ENCODE results near the gene SPSB1. TPM values are rescaled to one million over a fixed set of nuclear protein-coding genes. Genes with fewer than 3 reads are reported as not detected.

SPSB1 gene
- polyA plus RNA-seq, 1 donor (not counting 4 experiments of a cell fraction or from before 2014, with no cell fraction given), result 19.8 TPM

GRCh38 chr1:9289711-9290485 lies 2.8 kb upstream of the SPSB1 start:
- H3K27ac ChIP-seq (ENCODE audit: control insufficient read depth, insufficient read depth, low read length), result peak overlapping the region; percentile 43
- peaks cover 24% of the 10 kb centered on the region for H3K4me1 ChIP-seq (ENCODE audit: control insufficient read depth, extremely low read depth, insufficient read depth, low read length)
- FAIRE-seq (no peak), DNase-seq (ENCODE audit: low read depth, low spot score) (no peak)
- dilution Hi-C loops (cut with MboI; ENCODE audit: extremely low pct_ligation_motif_present, low sequenced_read_pairs), result no loop called here
- H3K4me3 ChIP-seq (ENCODE audit: control insufficient read depth in 2 of 3, extremely low read depth in 1 of 3, insufficient read depth in 2 of 3, low read depth in 1 of 3, low read length in 3 of 3), result no peak overlapping the region
- H2AFZ ChIP-seq (ENCODE audit: control insufficient read depth, low read length), result no peak overlapping the region
- H3K27me3 ChIP-seq (ENCODE audit: control insufficient read depth, extremely low read depth, insufficient read depth, low read length), result no peaks in the 10 kb centered on the region
- H3K79me2 ChIP-seq (ENCODE audit: control insufficient read depth, insufficient read depth, low read length), result peaks cover 10% of the 10 kb centered on the region
- no peaks in the 10 kb centered on the region for H4K20me1 ChIP-seq (ENCODE audit: control insufficient read depth, extremely low read depth, insufficient read depth, low read length)
- H3K9me3 ChIP-seq (ENCODE audit: control insufficient read depth, low read depth, low read length), result peaks cover 2% of the 10 kb centered on the region
- TF ChIP-seq, protein P1, sequence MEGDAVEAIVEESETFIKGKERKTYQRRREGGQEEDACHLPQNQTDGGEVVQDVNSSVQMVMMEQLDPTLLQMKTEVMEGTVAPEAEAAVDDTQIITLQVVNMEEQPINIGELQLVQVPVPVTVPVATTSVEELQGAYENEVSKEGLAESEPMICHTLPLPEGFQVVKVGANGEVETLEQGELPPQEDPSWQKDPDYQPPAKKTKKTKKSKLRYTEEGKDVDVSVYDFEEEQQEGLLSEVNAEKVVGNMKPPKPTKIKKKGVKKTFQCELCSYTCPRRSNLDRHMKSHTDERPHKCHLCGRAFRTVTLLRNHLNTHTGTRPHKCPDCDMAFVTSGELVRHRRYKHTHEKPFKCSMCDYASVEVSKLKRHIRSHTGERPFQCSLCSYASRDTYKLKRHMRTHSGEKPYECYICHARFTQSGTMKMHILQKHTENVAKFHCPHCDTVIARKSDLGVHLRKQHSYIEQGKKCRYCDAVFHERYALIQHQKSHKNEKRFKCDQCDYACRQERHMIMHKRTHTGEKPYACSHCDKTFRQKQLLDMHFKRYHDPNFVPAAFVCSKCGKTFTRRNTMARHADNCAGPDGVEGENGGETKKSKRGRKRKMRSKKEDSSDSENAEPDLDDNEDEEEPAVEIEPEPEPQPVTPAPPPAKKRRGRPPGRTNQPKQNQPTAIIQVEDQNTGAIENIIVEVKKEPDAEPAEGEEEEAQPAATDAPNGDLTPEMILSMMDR (optimal IDR thresholded peaks at IDR 0.05 in 1 of 3, IDR thresholded peaks at IDR 0.05 in 1 of 3, conservative IDR thresholded peaks at IDR 0.05 in 1 of 3; ENCODE audit: extremely low read depth in 1 of 3, insufficient read depth in 2 of 3, low read length in 3 of 3), result no peak
- no peak for TF ChIP-seq EZH2 (IDR thresholded peaks at IDR 0.05; ENCODE audit: low read length)
- no peaks in the 10 kb centered on the region for H3K36me3 ChIP-seq (ENCODE audit: control insufficient read depth in 2 of 2, extremely low read depth in 1 of 2, insufficient read depth in 2 of 2, low read length in 2 of 2)
- H3K9me1 ChIP-seq (ENCODE audit: control insufficient read depth, extremely low read depth, insufficient read depth, low read length), result peaks cover 3% of the 10 kb centered on the region
- H3K4me2 ChIP-seq (ENCODE audit: control insufficient read depth, extremely low read depth, insufficient read depth, low read depth, low read length), result peak overlapping the region; percentile 6
- H3K9ac ChIP-seq (ENCODE audit: control insufficient read depth, extremely low read depth, insufficient read depth, low read length), result no peak overlapping the region

- peaks cover 30% of the 10 kb centered on the region for H3K79me2 ChIP-seq (ENCODE audit: control insufficient read depth, insufficient read depth, low read length)
- peak overlapping the region; percentile 34 for H3K9ac ChIP-seq (ENCODE audit: control insufficient read depth, extremely low read depth, insufficient read depth, low read length)
- no peak for DNase-seq (ENCODE audit: low read depth, low spot score)
- peaks cover 3% of the 10 kb centered on the region for H3K9me1 ChIP-seq (ENCODE audit: control insufficient read depth, extremely low read depth, insufficient read depth, low read length)
- peak overlapping the region; percentile 40 for H3K4me2 ChIP-seq (ENCODE audit: control insufficient read depth, extremely low read depth, insufficient read depth, low read depth, low read length)
- dilution Hi-C loops (cut with MboI; ENCODE audit: extremely low pct_ligation_motif_present, low sequenced_read_pairs), result no loop called here
- H4K20me1 ChIP-seq (ENCODE audit: control insufficient read depth, extremely low read depth, insufficient read depth, low read length), result no peaks in the 10 kb centered on the region
- H3K9me3 ChIP-seq (ENCODE audit: control insufficient read depth, low read depth, low read length), result peaks cover 2% of the 10 kb centered on the region
- no peak for FAIRE-seq
- H3K36me3 ChIP-seq (ENCODE audit: control insufficient read depth in 2 of 2, extremely low read depth in 1 of 2, insufficient read depth in 2 of 2, low read length in 2 of 2), result peaks cover 2 to 10% of the 10 kb centered on the region in 2 experiments
- H3K27me3 ChIP-seq (ENCODE audit: control insufficient read depth, extremely low read depth, insufficient read depth, low read length), result no peaks in the 10 kb centered on the region
- no peak overlapping the region for H2AFZ ChIP-seq (ENCODE audit: control insufficient read depth, low read length)
- TF ChIP-seq EZH2 (IDR thresholded peaks at IDR 0.05; ENCODE audit: low read length), result no peak
- TF ChIP-seq, protein P1 (optimal IDR thresholded peaks at IDR 0.05 in 1 of 3, IDR thresholded peaks at IDR 0.05 in 1 of 3, conservative IDR thresholded peaks at IDR 0.05 in 1 of 3; ENCODE audit: extremely low read depth in 1 of 3, insufficient read depth in 2 of 3, low read length in 3 of 3), result no peak
- H3K27ac ChIP-seq (ENCODE audit: control insufficient read depth, insufficient read depth, low read length), result no peak overlapping the region
- H3K4me3 ChIP-seq (ENCODE audit: control insufficient read depth in 2 of 3, extremely low read depth in 1 of 3, insufficient read depth in 2 of 3, low read depth in 1 of 3, low read length in 3 of 3), result peak overlapping the region in 1 of 3 experiments; percentile 60
- H3K4me1 ChIP-seq (ENCODE audit: control insufficient read depth, extremely low read depth, insufficient read depth, low read length), result peaks cover 34% of the 10 kb centered on the region
Measured at GRCh38 chr1:9291914-9292360, 757 bp upstream of the SPSB1 start.

Data from keratinocyte (primary cell).